ENCODE data around the gene DDX17. TPM values are rescaled to one million over a fixed set of nuclear protein-coding genes. Genes with fewer than 3 reads are reported as not detected.

The DDX17 gene
- total and polyA plus RNA-seq, 2 of the 8 experiments (the other 6 are each of a cell fraction or from before 2014, with no cell fraction given) = 437 to 441 TPM

- peak overlapping the region; percentile 65 to 76 for H3K4me2 ChIP-seq (ENCODE audit: insufficient read depth in 1 of 2, low read depth in 2 of 2, low read length in 2 of 2)
- peak overlapping the region; percentile 75 for H2BK120ac ChIP-seq (replicated peaks; ENCODE audit: low read depth, low read length)
- H3K36me3 ChIP-seq (ENCODE audit: control insufficient read depth in 2 of 4, insufficient read depth in 4 of 4, low read length in 3 of 4) = no peaks in the 10 kb centered on the region; a peak in 1 of 8 replicates
- no peak overlapping the region for H4K91ac ChIP-seq (replicated peaks; ENCODE audit: insufficient read length, low read length)
- H3K9ac ChIP-seq (replicated peaks in 1 of 4; ENCODE audit: extremely low read depth in 1 of 4, low read depth in 3 of 4, low read length in 3 of 4) = no peak overlapping the region
- H4K20me1 ChIP-seq (replicated peaks in 1 of 2; ENCODE audit: control insufficient read depth in 1 of 2, insufficient read depth in 2 of 2, low read length in 2 of 2) = peaks cover 5 to 10% of the 10 kb centered on the region in 2 experiments
- H4K5ac ChIP-seq (ENCODE audit: insufficient read length, low read depth, low read length) = no peak overlapping the region
- 0 out of 2 replicates have a peak overlapping the region, but pooled peaks have one; percentile 21 for H2BK20ac ChIP-seq (ENCODE audit: low read length)
- FAIRE-seq (no peak), DNase-seq (ENCODE audit: low read depth in 1 of 2, low spot score in 2 of 2) (no peak)
- ChIA-PET POLR2A (ENCODE audit: partially characterized antibody) (interaction anchor here (1.0 to 40.8 kb wide), 2 partner anchors 15 to 33 kb away, joined by 3 to 1102 read pairs; no protein-coding TSS in a partner anchor), CTCF (ENCODE audit: partially characterized antibody) (interaction anchor here (1.1 to 2.5 kb wide), 2 partner anchors 12 to 21 kb away, joined by 3 to 9 read pairs; partner anchors contain the start of gene KDELR3)
- H3K4me1 ChIP-seq (replicated peaks in 1 of 4; ENCODE audit: control insufficient read depth in 3 of 4, insufficient read depth in 4 of 4, low read length in 3 of 4) = peaks cover 0 to 23% (median 15%) of the 10 kb centered on the region in 4 experiments; a peak in 6 of 7 replicates
- no peak overlapping the region for H3K27ac ChIP-seq (ENCODE audit: low read depth, low read length)
- peaks cover 15 to 53% (median 49%) of the 10 kb centered on the region in 4 experiments for H3K27me3 ChIP-seq (replicated peaks in 1 of 4; ENCODE audit: control insufficient read depth in 3 of 4, extremely low read depth in 1 of 4, insufficient read depth in 3 of 4, low read length in 3 of 4)
- H3K14ac ChIP-seq (ENCODE audit: insufficient read length) = no peak overlapping the region
- no peaks in the 10 kb centered on the region for H3K79me1 ChIP-seq (ENCODE audit: low read depth, low read length)
- no peak overlapping the region for H2AFZ ChIP-seq (ENCODE audit: low read length)
- peak overlapping the region; percentile 35 for H4K8ac ChIP-seq (ENCODE audit: extremely low read depth, insufficient read depth, low read length)
- peak overlapping the region; percentile 33; the same call in 1 of the 2 replicates for H2AK5ac ChIP-seq (ENCODE audit: low read depth, low read length)
- TF ChIP-seq KDM1A (IDR thresholded peaks at IDR 0.05; ENCODE audit: borderline replicate concordance, low read length) (peak; percentile 93), JUND (IDR thresholded peaks at IDR 0.05; ENCODE audit: low read length) (no peak), SP4 (IDR thresholded peaks at IDR 0.05; ENCODE audit: low read length) (no peak)
- H3K23ac ChIP-seq (ENCODE audit: insufficient read length) = no peak overlapping the region
- H3K79me2 ChIP-seq (ENCODE audit: control insufficient read depth in 1 of 2, insufficient read depth in 2 of 2, low read length in 2 of 2) = no peaks in the 10 kb centered on the region
- H3K9me3 ChIP-seq (ENCODE audit: insufficient read depth in 2 of 2, low read depth in 1 of 2, low read length in 1 of 2) = no peaks in the 10 kb centered on the region
- peak overlapping the region; percentile 90; the same call in 1 of the 2 replicates for H2BK12ac ChIP-seq (ENCODE audit: low read depth, low read length)
- peaks cover 17% of the 10 kb centered on the region; the same call in 1 of the 2 replicates for H3K23me2 ChIP-seq (ENCODE audit: low read depth, low read length)
- H3K4me3 ChIP-seq (ENCODE audit: extremely low read depth in 1 of 4, insufficient read depth in 2 of 4, low read depth in 3 of 4, low read length in 4 of 4) = peak overlapping the region; percentile 25 to 89 (median 40); a peak in 6 of 8 replicates
- 43% methylated on average over 17 of the region's 17 CpGs; no CpG with 5 or more reads in 1 of the 2 experiments for WGBS, 2 experiments (ENCODE audit: extremely low coverage in 1 of 2, insufficient coverage in 1 of 2, insufficient read length in 1 of 2, insufficient replicate concordance in 2 of 2, low coverage in 1 of 2, low lambda C conversion rate in 2 of 2, missing lambda C conversion rate in 1 of 2)
- no peak overlapping the region; the same call in 1 of the 2 replicates for H2BK5ac ChIP-seq (ENCODE audit: low read depth, low read length)
- H3K18ac ChIP-seq (ENCODE audit: extremely low read depth, low read length) = no peak overlapping the region
- H2BK15ac ChIP-seq (ENCODE audit: low read length) = peak overlapping the region; percentile 66; the same call in 1 of the 2 replicates
- H3K4ac ChIP-seq (replicated peaks; ENCODE audit: insufficient read length, low read depth, low read length) = peak overlapping the region; percentile 60
- no peak overlapping the region for H3K56ac ChIP-seq (replicated peaks; ENCODE audit: insufficient read length, low read depth, low read length)
These were observed 49.8 kb downstream of the DDX17 start for GRCh38 chr22:38456272-38456835.
